ENCODE measurements around the gene QRFPR. TPM values are rescaled to one million over a fixed set of nuclear protein-coding genes. Genes with fewer than 3 reads are reported as not detected.

QRFPR gene
- total RNA-seq, 1 experiment from 2014 or later, result 0.63 TPM

DNA sequence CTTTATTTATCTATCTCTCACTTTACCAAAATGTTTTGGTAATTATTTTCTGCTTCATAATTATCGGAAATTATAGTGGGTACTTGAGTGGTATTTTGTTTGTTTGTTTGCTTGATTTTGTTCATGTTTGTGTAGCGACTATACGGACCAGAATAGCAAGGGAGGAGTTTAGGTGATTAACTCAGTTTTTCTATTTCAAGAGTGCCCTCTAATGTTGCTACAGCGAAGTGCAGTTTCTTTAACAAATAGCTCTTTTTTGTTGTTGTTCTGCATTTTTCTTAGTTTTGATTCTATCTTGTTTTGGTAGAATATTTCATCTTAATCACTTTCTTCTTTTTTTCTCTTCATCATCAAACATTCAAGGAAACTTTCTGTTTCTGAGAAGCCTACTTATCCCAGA is 40.8 kb upstream of the QRFPR start:
- Histone ChIP-seq H3K23me2 (ENCODE audit: insufficient read length, low read depth, low read length, poor library complexity, severe bottlenecking) (no peaks in the 10 kb centered on the region), H4K91ac (ENCODE audit: insufficient read length, low read depth, low read length) (no peak overlapping the region), H3K4me1 (ENCODE audit: insufficient read depth, low read length) (no peaks in the 10 kb centered on the region), H3K27ac (ENCODE audit: insufficient read length, low read depth, low read length) (no peak overlapping the region), H3K27me3 (ENCODE audit: insufficient read depth, low read length) (no peaks in the 10 kb centered on the region), H2AK5ac (ENCODE audit: insufficient read length, low read length) (no peak overlapping the region), H3K9me3 (ENCODE audit: control insufficient read depth, low read depth, low read length) (no peaks in the 10 kb centered on the region), H2BK12ac (ENCODE audit: insufficient read length, low read depth, low read length) (no peak overlapping the region), H3K79me1 (ENCODE audit: insufficient read depth, low read depth, low read length, poor library complexity, severe bottlenecking) (no peaks in the 10 kb centered on the region), H2BK5ac (ENCODE audit: insufficient read length, low read length) (no peak overlapping the region), H2AFZ (ENCODE audit: low read length) (no peak overlapping the region), H2BK20ac (ENCODE audit: low read depth, low read length, poor library complexity, severe bottlenecking) (no peak overlapping the region), H4K5ac (ENCODE audit: insufficient read length, low read depth, low read length) (no peak overlapping the region), H3K18ac (ENCODE audit: insufficient read length, low read depth, low read length) (no peak overlapping the region), H2BK120ac (ENCODE audit: low read depth, low read length, poor library complexity, severe bottlenecking) (no peak overlapping the region), H3K23ac (ENCODE audit: insufficient read length, low read depth, low read length) (no peak overlapping the region), H3K79me2 (ENCODE audit: insufficient read depth, low read length) (no peaks in the 10 kb centered on the region), H3T11ph (ENCODE audit: low read length) (no peak overlapping the region), H4K20me1 (ENCODE audit: control insufficient read depth, insufficient read depth, insufficient read length) (no peaks in the 10 kb centered on the region), H4K8ac (replicated peaks; ENCODE audit: insufficient read length, low read depth, low read length) (no peak overlapping the region), H3K14ac (ENCODE audit: insufficient read depth, low read length) (no peak overlapping the region), H3K56ac (ENCODE audit: insufficient read length, low read depth, low read length) (no peak overlapping the region), H3K4ac (ENCODE audit: low read depth, low read length) (no peak overlapping the region), H3K4me2 (ENCODE audit: insufficient read depth, insufficient read length, low read length) (no peak overlapping the region), H3K9ac (ENCODE audit: extremely low read depth, insufficient read length, low read length) (no peak overlapping the region), H2BK15ac (ENCODE audit: low read depth, low read length) (no peak overlapping the region)
- no peaks in the 10 kb centered on the region for H3K36me3 Mint-ChIP-seq (ENCODE audit: insufficient read depth in 1 of 3, low read depth in 3 of 3)
- DNase-seq, result no peak
- H3K4me3 Mint-ChIP-seq, result no peak overlapping the region
- TF ChIP-seq, protein P1, sequence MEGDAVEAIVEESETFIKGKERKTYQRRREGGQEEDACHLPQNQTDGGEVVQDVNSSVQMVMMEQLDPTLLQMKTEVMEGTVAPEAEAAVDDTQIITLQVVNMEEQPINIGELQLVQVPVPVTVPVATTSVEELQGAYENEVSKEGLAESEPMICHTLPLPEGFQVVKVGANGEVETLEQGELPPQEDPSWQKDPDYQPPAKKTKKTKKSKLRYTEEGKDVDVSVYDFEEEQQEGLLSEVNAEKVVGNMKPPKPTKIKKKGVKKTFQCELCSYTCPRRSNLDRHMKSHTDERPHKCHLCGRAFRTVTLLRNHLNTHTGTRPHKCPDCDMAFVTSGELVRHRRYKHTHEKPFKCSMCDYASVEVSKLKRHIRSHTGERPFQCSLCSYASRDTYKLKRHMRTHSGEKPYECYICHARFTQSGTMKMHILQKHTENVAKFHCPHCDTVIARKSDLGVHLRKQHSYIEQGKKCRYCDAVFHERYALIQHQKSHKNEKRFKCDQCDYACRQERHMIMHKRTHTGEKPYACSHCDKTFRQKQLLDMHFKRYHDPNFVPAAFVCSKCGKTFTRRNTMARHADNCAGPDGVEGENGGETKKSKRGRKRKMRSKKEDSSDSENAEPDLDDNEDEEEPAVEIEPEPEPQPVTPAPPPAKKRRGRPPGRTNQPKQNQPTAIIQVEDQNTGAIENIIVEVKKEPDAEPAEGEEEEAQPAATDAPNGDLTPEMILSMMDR (conservative IDR thresholded peaks at IDR 0.05), result peak; percentile 80
- H3K4me1 Mint-ChIP-seq, result peaks cover 0 to 2% of the 10 kb centered on the region in 2 experiments; a peak in 1 of 4 replicates
- no peaks in the 10 kb centered on the region for H3K27me3 Mint-ChIP-seq (ENCODE audit: low read depth)
- WGBS (ENCODE audit: extremely low coverage, insufficient read length, low lambda C conversion rate), result no CpG with 5 or more reads among the region's 4 CpGs
- H3K9me3 Mint-ChIP-seq, result no peaks in the 10 kb centered on the region; a peak in 1 of 5 replicates
- no peak overlapping the region for H3K27ac Mint-ChIP-seq

Measured in H9 (cell line).